Esophagus muscularis mucosa (tissue), 4 donors: ENCODE measurements around the gene TALDO1. TPM values are rescaled to one million over a fixed set of nuclear protein-coding genes. Genes with fewer than 3 reads are reported as not detected.

Experiments
- DNase-seq: peaks from one replicate; pipeline ENCODE4 v3.0.0-alpha.2; 2017; ENCODE audit errors: extremely low spot score
- H3K27ac ChIP-seq, 4 donors: fragments of 200-600 bp; sonication (generic); replicated peaks in 1 of 4; 1 replicate in 3 of 4; 2 replicates in 1 of 4; pipeline ENCODE4 v1.5.1; 2016 to 2019; ENCODE audit warnings: mild to moderate bottlenecking in 1 of 4
- H3K27me3 ChIP-seq, 4 donors: fragments of 200-600 bp; sonication (generic); one replicate each; pipeline versions ENCODE4 v1.5.1 to v1.6.0; 2016 to 2019
- H3K36me3 ChIP-seq, 4 donors: fragments of 200-600 bp; sonication (generic); one replicate each; pipeline ENCODE4 v1.5.1; 2016 to 2019
- H3K4me1 ChIP-seq, 4 donors: fragments of 200-600 bp; sonication (generic); one replicate each; pipeline ENCODE4 v1.5.1; 2016 to 2019
- H3K4me3 ChIP-seq, 4 donors: fragments of 200-600 bp; sonication (generic); 1 replicate in 2 of 4; 2 replicates in 2 of 4; pipeline ENCODE4 v1.5.1; 2016 to 2019; ENCODE audit warnings: mild to moderate bottlenecking in 4 of 4, moderate library complexity in 1 of 4
- H3K9me3 ChIP-seq, 4 donors: fragments of 200-600 bp; sonication (generic); 1 replicate in 3 of 4; 2 replicates in 1 of 4; pipeline ENCODE4 v1.5.1; 2016 to 2019
- CTCF ChIP-seq, 3 experiments: fragments of 200-600 bp in 2 of 3; fragments of 450-650 bp in 1 of 3; sonication (generic) in 2 of 3; IDR thresholded peaks; one replicate each; pipeline ENCODE4 v1.5.1; 2017 to 2019; ENCODE audit warnings: antibody characterized with exemption in 3 of 3, mild to moderate bottlenecking in 2 of 3, moderate library complexity in 1 of 3
- EP300 ChIP-seq: sonication (generic); formaldehyde crosslinking; IDR thresholded peaks from one replicate; pipeline ENCODE4 v1.6.1; 2017; ENCODE audit warnings: antibody characterized with exemption
- POLR2A ChIP-seq: fragments of 450-650 bp; IDR thresholded peaks from one replicate; pipeline ENCODE4 v1.6.1; 2017; ENCODE audit warnings: antibody characterized with exemption, moderate library complexity, mild to moderate bottlenecking, low read depth
- POLR2AphosphoS5 ChIP-seq, 2 donors: sonication (generic); formaldehyde crosslinking; IDR thresholded peaks; one replicate each; pipeline ENCODE4 v1.6.1; 2017; ENCODE audit warnings: antibody characterized with exemption in 2 of 2
- WGBS: methylation state at CpG from one replicate; pipeline ENCODE4 v1.1.5; 2018; 5-methylcytosine and 5-hydroxymethylcytosine counted together
- intact Hi-C: fragments of 100-400 bp; cut with DNase I; formaldehyde crosslinking; loops from one replicate; pipeline ENCODE4 v1.15.1; 2023
- total RNA-seq, 4 donors: library from RNA; depleted of rRNA; stranded (reverse); fragments of >200 nt; gene quantifications; one replicate each; pipeline versions ENCODE4 v1.1.0 to v1.2.1, GENCODE V29; 2016

The TALDO1 gene
- total RNA-seq, 4 donors from 2014 or later, result 168 to 231 (median 186) TPM

GRCh38 chr11:773425-773824 is 26.2 kb downstream of the TALDO1 start:
- no peaks in the 10 kb centered on the region for H3K9me3 ChIP-seq
- WGBS, result 81% methylated on average over 5 of the region's 5 CpGs
- H3K36me3 ChIP-seq, result peaks cover 14 to 59% (median 54%) of the 10 kb centered on the region in 4 donors
- intact Hi-C loops, result no loop called here
- no peak for DNase-seq
- H3K4me1 ChIP-seq, result peaks cover 23 to 61% (median 48%) of the 10 kb centered on the region in 4 donors
- no peaks in the 10 kb centered on the region for H3K27me3 ChIP-seq
- H3K4me3 ChIP-seq, result no peak overlapping the region
- H3K27ac ChIP-seq, result no peak overlapping the region
- no peak for TF ChIP-seq POLR2AphosphoS5 (IDR thresholded peaks at IDR 0.05)
- no peak for TF ChIP-seq POLR2A
- no peak for TF ChIP-seq EP300
- TF ChIP-seq CTCF (IDR thresholded peaks at IDR 0.05), result no peak

DNA sequence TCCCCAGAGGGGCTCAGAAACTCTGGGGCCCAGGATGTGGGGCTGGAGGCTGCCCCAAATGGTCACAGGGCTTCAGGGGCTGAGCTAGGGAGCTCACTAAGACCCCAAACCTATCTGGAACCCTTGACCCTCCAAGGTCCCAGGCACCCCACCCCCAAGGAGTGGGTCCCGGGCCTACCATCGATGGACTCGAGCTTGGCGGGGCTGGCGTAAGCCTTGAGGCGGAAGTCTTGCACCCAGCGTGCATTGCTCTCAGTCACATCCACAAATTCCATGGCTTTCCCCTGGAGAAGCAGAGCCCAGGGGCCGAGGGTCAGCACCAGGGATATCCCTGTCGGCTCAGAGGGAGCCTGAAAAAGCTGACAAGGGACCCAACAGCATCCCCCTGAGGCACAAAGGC is 26.6 kb downstream of the TALDO1 start:
- WGBS, result 94% methylated on average over 8 of the region's 9 CpGs
- intact Hi-C loops, result no loop called here
- TF ChIP-seq POLR2A (no peak), EP300 (no peak), CTCF (IDR thresholded peaks at IDR 0.05) (no peak), POLR2AphosphoS5 (IDR thresholded peaks at IDR 0.05) (no peak)
- Histone ChIP-seq H3K4me1 (peaks cover 24 to 65% (median 51%) of the 10 kb centered on the region in 4 donors), H3K36me3 (peaks cover 14 to 56% (median 51%) of the 10 kb centered on the region in 4 donors), H3K27ac (no peak overlapping the region), H3K9me3 (no peaks in the 10 kb centered on the region), H3K4me3 (no peak overlapping the region), H3K27me3 (no peaks in the 10 kb centered on the region)
- no peak for DNase-seq

DNA sequence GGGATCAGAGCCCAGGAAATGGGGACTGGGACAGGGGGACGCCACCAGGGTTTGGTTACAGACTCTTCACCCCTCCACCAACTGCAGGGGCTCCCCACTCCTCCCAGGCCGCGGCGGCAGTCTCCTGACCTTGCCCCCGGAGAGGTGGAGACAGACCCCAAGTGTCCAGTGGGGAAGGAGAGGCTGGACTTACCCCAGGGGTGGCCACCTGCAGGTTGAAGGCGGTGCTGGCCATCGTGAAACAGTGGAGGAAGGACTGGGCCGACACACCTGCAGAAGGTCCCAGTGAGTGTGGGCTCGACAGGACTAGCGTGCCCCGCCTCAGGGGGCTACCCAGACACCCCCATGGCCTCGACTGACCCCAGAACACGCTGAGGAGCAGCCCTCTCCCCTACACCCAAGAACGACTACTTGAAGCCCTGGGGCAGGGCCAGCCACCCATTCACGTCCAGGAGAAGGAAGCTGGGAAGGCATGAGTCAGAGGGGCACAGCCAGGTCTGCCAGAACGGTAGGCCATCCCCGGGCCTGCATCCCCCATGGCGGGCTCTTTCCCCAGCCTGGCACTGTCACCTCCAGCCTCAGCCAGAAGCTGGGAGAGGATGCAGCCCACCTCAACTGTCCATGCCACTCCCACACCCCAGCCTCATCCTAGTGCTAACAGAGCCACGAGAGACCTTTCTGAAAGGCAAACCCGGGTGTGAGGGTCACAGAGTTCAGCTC is 27.8 kb downstream of the TALDO1 start:
- H3K4me1 ChIP-seq, result peaks cover 24 to 73% (median 55%) of the 10 kb centered on the region in 4 donors
- intact Hi-C loops, result no loop called here
- 78% methylated on average over 15 of the region's 20 CpGs for WGBS
- H3K27ac ChIP-seq, result no peak overlapping the region
- H3K4me3 ChIP-seq, result peak overlapping the region in 1 of 4 donors; percentile 98
- H3K9me3 ChIP-seq, result no peaks in the 10 kb centered on the region
- peaks cover 14 to 48% (median 44%) of the 10 kb centered on the region in 4 donors for H3K36me3 ChIP-seq
- no peak for DNase-seq
- no peaks in the 10 kb centered on the region for H3K27me3 ChIP-seq
- TF ChIP-seq CTCF (IDR thresholded peaks at IDR 0.05) (no peak), POLR2A (no peak), POLR2AphosphoS5 (IDR thresholded peaks at IDR 0.05) (no peak), EP300 (no peak)

- TF ChIP-seq POLR2AphosphoS5 (IDR thresholded peaks at IDR 0.05) (no peak), EP300 (no peak), POLR2A (no peak), CTCF (IDR thresholded peaks at IDR 0.05) (no peak)
- peak overlapping the region in 2 of 4 donors; percentile 83 to 90 for H3K27ac ChIP-seq
- H3K27me3 ChIP-seq, result no peaks in the 10 kb centered on the region
- no peaks in the 10 kb centered on the region for H3K9me3 ChIP-seq
- WGBS, result 41% methylated on average over 8 of the region's 11 CpGs
- peaks cover 5 to 40% (median 35%) of the 10 kb centered on the region in 4 donors for H3K36me3 ChIP-seq
- peaks cover 24 to 74% (median 55%) of the 10 kb centered on the region in 4 donors for H3K4me1 ChIP-seq
- peak overlapping the region; percentile 85 to 99 (median 96) for H3K4me3 ChIP-seq
- intact Hi-C loops, result no loop called here
- DNase-seq, result no peak
Measured at GRCh38 chr11:776263-776560, 28.9 kb downstream of the TALDO1 start.
